Sigmoid colon (tissue), 7 donors: ENCODE measurements around the gene SYT5. TPM values are rescaled to one million over a fixed set of nuclear protein-coding genes. Genes with fewer than 3 reads are reported as not detected.

Source experiments
- DNase-seq: peaks from one replicate; pipeline ENCODE4 v3.0.0-alpha.2; 2019
- H3K27ac ChIP-seq, 4 donors: fragments of 200-600 bp; sonication (generic); one replicate each; pipeline ENCODE4 v1.5.1; 2016 to 2019; ENCODE audit warnings: mild to moderate bottlenecking in 1 of 4
- H3K27me3 ChIP-seq, 3 donors: fragments of 200-600 bp; sonication (generic); one replicate each; pipeline ENCODE4 v1.5.1; 2019; ENCODE audit warnings: mild to moderate bottlenecking in 1 of 3
- H3K36me3 ChIP-seq, 4 donors: fragments of 200-600 bp; sonication (generic); one replicate each; pipeline ENCODE4 v1.5.1; 2016 to 2019
- H3K4me1 ChIP-seq, 4 donors: fragments of 200-600 bp; sonication (generic); one replicate each; pipeline ENCODE4 v1.5.1; 2017 to 2019
- H3K4me3 ChIP-seq, 4 donors: fragments of 200-600 bp; sonication (generic); one replicate each; pipeline ENCODE4 v1.5.1; 2017 to 2019; ENCODE audit warnings: mild to moderate bottlenecking in 2 of 4, moderate library complexity in 1 of 4
- H3K9me3 ChIP-seq, 4 donors: fragments of 200-600 bp in 3 of 4; sonication (generic) in 3 of 4; one replicate each; pipeline versions ENCODE4 v1.5.1 to v1.6.1; 2013 to 2019
- EP300 ChIP-seq, 4 donors: sonication (generic); formaldehyde crosslinking; IDR thresholded peaks; one replicate each; pipeline ENCODE4 v1.6.1; 2017; ENCODE audit warnings: antibody characterized with exemption in 4 of 4
- POLR2A ChIP-seq, 2 donors: fragments of 450-650 bp; IDR thresholded peaks; one replicate each; pipeline ENCODE4 v1.6.1; 2016; ENCODE audit warnings: antibody characterized with exemption in 2 of 2, mild to moderate bottlenecking in 2 of 2, moderate library complexity in 2 of 2
- POLR2AphosphoS5 ChIP-seq, 4 donors: sonication (generic); formaldehyde crosslinking; IDR thresholded peaks; one replicate each; pipeline ENCODE4 v1.6.1; 2017; ENCODE audit warnings: antibody characterized with exemption in 4 of 4
- WGBS, 2 donors: extraction: QIAGEN DNeasy Blood & Tissue Kit; methylation state at CpG; one replicate each; pipeline ENCODE4 v1.1.7; 2013; 5-methylcytosine and 5-hydroxymethylcytosine counted together
- intact Hi-C: fragments of 100-400 bp; cut with DNase I; formaldehyde crosslinking; loops from one replicate; pipeline ENCODE4 v1.15.1; 2023
- polyA plus RNA-seq, 3 donors: library from polyadenylated mRNA; stranded (reverse); fragments of 200-250 nt; gene quantifications; one replicate each; pipeline ENCODE4 v1.2.3, GENCODE V29; 2013
- total RNA-seq, 4 donors: library from RNA; depleted of rRNA; stranded (reverse); fragments of >200 nt; gene quantifications; one replicate each; pipeline ENCODE4 v1.1.0, GENCODE V29; 2016
- TF ChIP-seq, protein P1 (sequence below), 4 experiments: fragments of 450-650 bp in 3 of 4; fragments of 200-600 bp in 1 of 4; IDR thresholded peaks; one replicate each; pipeline ENCODE4 v1.5.1; 2016 to 2019; ENCODE audit warnings: antibody characterized with exemption in 4 of 4, mild to moderate bottlenecking in 3 of 4, moderate library complexity in 2 of 4
- donor health status: healthy with polysubstance abuse.
- donor health status: Bipolar disorder and iron deficiency.
- donor health status: healthy.

SYT5 gene
- total and polyA plus RNA-seq, 7 donors = 0.69 to 9.6 (median 1.9) TPM

DNA sequence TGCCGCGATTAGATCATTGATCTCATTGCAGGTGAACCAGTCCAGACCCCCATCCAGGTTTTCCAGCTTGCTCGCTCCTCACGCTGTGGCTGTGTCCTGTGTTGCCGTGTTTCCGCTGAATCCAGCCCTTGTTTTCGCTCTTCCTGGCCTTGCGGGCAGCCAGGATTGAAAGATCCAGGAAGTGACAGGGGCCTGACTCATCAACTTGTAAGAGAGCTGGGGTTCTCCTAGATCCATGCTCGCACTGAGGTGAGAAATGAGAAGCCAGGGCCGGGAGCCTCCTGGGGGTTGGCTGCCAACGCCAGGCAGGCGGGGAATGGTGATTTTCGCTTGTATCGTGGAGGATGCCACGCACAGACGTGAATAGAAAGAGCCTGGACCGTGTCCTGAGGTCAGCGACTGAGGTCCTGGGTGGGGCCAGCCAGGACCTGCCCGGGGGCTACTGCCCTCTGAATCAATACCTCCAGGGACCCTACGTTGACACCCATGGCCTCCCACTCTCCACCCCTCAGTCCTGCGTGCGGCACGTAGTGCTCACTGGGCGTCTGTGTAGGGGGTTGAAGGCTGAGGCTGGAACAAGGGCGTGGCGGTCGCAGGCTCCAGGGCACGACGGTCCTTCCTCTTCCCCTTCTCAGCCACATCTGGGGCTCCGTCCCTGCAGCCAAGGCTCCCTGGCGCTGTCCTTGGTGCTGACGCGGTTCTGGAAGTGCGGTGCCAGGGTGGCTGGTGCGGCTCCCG is 36.5 kb upstream of the SYT5 start:
- peak overlapping the region in 1 of 4 donors; percentile 49 for H3K27ac ChIP-seq
- peak overlapping the region; percentile 14 to 37 (median 26) for H3K4me3 ChIP-seq
- H3K9me3 ChIP-seq = no peaks in the 10 kb centered on the region
- peak; percentile 78 for DNase-seq
- WGBS, 2 donors = 2 to 5% methylated on average over 36 of the region's 36 CpGs
- H3K4me1 ChIP-seq = peaks cover 0 to 13% (median 7%) of the 10 kb centered on the region in 4 donors
- H3K36me3 ChIP-seq = no peaks in the 10 kb centered on the region
- no peak for TF ChIP-seq POLR2A (IDR thresholded peaks at IDR 0.05)
- TF ChIP-seq, protein P1, sequence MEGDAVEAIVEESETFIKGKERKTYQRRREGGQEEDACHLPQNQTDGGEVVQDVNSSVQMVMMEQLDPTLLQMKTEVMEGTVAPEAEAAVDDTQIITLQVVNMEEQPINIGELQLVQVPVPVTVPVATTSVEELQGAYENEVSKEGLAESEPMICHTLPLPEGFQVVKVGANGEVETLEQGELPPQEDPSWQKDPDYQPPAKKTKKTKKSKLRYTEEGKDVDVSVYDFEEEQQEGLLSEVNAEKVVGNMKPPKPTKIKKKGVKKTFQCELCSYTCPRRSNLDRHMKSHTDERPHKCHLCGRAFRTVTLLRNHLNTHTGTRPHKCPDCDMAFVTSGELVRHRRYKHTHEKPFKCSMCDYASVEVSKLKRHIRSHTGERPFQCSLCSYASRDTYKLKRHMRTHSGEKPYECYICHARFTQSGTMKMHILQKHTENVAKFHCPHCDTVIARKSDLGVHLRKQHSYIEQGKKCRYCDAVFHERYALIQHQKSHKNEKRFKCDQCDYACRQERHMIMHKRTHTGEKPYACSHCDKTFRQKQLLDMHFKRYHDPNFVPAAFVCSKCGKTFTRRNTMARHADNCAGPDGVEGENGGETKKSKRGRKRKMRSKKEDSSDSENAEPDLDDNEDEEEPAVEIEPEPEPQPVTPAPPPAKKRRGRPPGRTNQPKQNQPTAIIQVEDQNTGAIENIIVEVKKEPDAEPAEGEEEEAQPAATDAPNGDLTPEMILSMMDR (IDR thresholded peaks at IDR 0.05) = no peak
- TF ChIP-seq POLR2AphosphoS5 (IDR thresholded peaks at IDR 0.05) = peak in 2 of 4 donors; percentile 13 to 31
- TF ChIP-seq EP300 (IDR thresholded peaks at IDR 0.05) = no peak
- peaks cover 0 to 43% (median 14%) of the 10 kb centered on the region in 3 donors for H3K27me3 ChIP-seq
- intact Hi-C loops = no loop called here

DNA sequence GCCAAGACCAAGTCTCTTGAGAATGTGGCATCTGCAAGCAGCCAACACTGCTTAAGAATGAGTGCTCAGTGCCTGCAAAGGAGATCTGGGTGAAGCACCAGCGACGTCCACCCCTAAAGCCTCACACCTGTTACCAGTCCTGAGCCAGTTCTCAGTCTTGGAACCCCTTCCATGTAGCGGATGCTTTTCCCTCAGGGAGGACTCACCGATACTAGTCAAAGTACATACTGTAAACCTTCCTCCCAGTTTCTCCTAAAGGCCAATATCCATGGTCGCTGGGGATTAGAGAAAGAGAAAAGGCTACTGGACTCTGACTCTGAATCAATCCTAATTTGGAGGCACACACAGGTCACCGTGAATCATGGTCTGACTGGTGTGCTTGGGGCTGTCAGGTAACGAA is 33.5 kb upstream of the SYT5 start:
- no peak for TF ChIP-seq POLR2AphosphoS5 (IDR thresholded peaks at IDR 0.05)
- TF ChIP-seq, protein P1 (IDR thresholded peaks at IDR 0.05) = no peak
- no peak for TF ChIP-seq POLR2A (IDR thresholded peaks at IDR 0.05)
- no peak for TF ChIP-seq EP300 (IDR thresholded peaks at IDR 0.05)
- peaks cover 0 to 29% (median 23%) of the 10 kb centered on the region in 4 donors for H3K4me1 ChIP-seq
- no peaks in the 10 kb centered on the region for H3K36me3 ChIP-seq
- intact Hi-C loops = no loop called here
- H3K9me3 ChIP-seq = no peaks in the 10 kb centered on the region
- no peak for DNase-seq
- H3K27me3 ChIP-seq = peaks cover 0 to 43% (median 17%) of the 10 kb centered on the region in 3 donors
- no peak overlapping the region for H3K27ac ChIP-seq
- H3K4me3 ChIP-seq = no peak overlapping the region
- 83 to 87% methylated on average over 7 of the region's 7 CpGs for WGBS, 2 donors

DNA sequence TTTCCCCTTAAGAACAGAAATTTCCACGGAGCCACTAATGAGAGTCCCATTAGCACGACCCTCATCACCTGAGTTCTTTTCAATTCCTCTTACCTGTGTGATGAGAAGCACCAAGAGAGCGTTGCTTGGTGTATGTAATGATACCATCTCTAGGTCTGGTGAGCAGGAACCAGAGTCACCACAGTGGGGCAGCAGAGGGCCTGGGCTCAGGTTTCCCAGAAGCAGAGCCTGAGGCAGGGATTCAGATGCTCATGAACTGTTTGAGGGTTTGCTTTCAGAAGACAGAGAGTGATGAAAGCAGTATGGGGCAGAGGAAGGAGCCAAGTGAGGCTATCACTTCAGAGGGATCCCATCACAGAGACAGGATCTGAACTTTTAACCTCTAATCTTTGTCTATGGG is 32.4 kb upstream of the SYT5 start:
- H3K27me3 ChIP-seq = peaks cover 0 to 43% (median 17%) of the 10 kb centered on the region in 3 donors
- H3K9me3 ChIP-seq = no peaks in the 10 kb centered on the region
- no peaks in the 10 kb centered on the region for H3K36me3 ChIP-seq
- H3K4me1 ChIP-seq = peaks cover 0 to 31% (median 24%) of the 10 kb centered on the region in 4 donors
- DNase-seq = no peak
- no peak overlapping the region for H3K4me3 ChIP-seq
- TF ChIP-seq POLR2AphosphoS5 (IDR thresholded peaks at IDR 0.05) (no peak), EP300 (IDR thresholded peaks at IDR 0.05) (no peak), POLR2A (IDR thresholded peaks at IDR 0.05) (no peak)
- TF ChIP-seq, protein P1 (IDR thresholded peaks at IDR 0.05) = no peak
- no peak overlapping the region for H3K27ac ChIP-seq
- intact Hi-C loops = no loop called here
- WGBS, 2 donors = 75 to 81% methylated on average over 3 of the region's 3 CpGs

DNA sequence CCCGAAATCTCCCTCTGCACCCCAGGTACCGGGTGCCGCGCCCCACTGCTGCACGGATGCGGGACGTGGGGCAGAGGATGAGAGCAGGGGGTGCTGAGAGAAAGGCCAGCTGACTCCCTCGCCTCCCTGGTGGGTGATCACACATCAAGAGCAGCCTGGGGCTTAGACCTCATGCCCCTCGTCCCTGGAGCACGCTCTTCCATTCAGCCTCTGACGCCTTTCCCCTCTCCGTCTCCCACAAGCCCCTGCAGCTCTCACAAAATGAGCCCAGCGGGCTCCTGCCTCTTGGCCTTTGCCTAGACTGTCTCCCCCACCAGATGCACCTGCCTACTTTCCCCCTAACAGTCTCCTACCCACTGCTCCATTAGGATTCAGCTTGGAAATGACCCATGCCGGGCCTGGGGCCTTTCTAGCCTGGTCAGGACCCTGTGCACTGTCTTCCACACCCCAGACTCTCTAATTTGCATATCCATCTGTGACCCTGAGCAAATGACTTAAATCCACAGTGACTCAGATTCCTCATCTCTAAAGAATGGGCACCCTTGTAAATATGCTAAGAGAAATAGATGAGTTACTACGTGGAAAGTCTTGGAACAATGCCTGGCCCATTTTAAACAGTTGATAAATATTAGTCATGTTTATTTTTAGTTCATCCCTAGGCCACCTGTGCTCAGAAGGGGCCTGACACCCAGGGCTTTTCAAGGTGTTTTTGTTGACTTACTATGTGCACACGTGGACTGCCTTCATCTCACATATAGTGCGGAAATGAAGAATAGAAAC is 29.8 kb upstream of the SYT5 start:
- Histone ChIP-seq H3K4me3 (no peak overlapping the region), H3K4me1 (peaks cover 0 to 28% (median 26%) of the 10 kb centered on the region in 4 donors)

More for the DNA sequence above, 29.8 kb upstream of the SYT5 start:
- H3K9me3 ChIP-seq = no peaks in the 10 kb centered on the region
- H3K27ac ChIP-seq = peak overlapping the region in 1 of 4 donors; percentile 28
- WGBS, 2 donors = 53 to 74% methylated on average over 17 of the region's 17 CpGs
- peaks cover 0 to 25% (median 13%) of the 10 kb centered on the region in 3 donors for H3K27me3 ChIP-seq
- intact Hi-C loops = no loop called here
- no peaks in the 10 kb centered on the region for H3K36me3 ChIP-seq
- DNase-seq = no peak
- no peak for TF ChIP-seq POLR2AphosphoS5 (IDR thresholded peaks at IDR 0.05)
- no peak for TF ChIP-seq POLR2A (IDR thresholded peaks at IDR 0.05)
- TF ChIP-seq EP300 (IDR thresholded peaks at IDR 0.05) = no peak
- TF ChIP-seq, protein P1 (IDR thresholded peaks at IDR 0.05) = no peak
